Activated naive CD8-positive, alpha-beta T cell treated with anti-CD3 and anti-CD28 coated beads for 36 hours (primary cell): Measurements from ENCODE around the gene ATP6V1G1. TPM values are rescaled to one million over a fixed set of nuclear protein-coding genes. Genes with fewer than 3 reads are reported as not detected.

Source experiments
- DNase-seq: peaks from one replicate; pipeline ENCODE4 v3.0.0; 2021
- H3K27ac Mint-ChIP-seq: one replicate; pipeline ENCODE4 v1.8.0; 2022; ENCODE audit warnings: mild to moderate bottlenecking, moderate library complexity, mixed read lengths
- H3K27me3 Mint-ChIP-seq: one replicate; pipeline ENCODE4 v1.8.0; 2022; ENCODE audit warnings: mild to moderate bottlenecking, mixed read lengths
- H3K36me3 Mint-ChIP-seq: one replicate; pipeline ENCODE4 v1.8.0; 2021; ENCODE audit warnings: mild to moderate bottlenecking, mixed read lengths
- H3K4me1 Mint-ChIP-seq: one replicate; pipeline ENCODE4 v1.8.0; 2021; ENCODE audit warnings: mixed read lengths
- H3K4me3 Mint-ChIP-seq: one replicate; pipeline ENCODE4 v1.8.0; 2022; ENCODE audit warnings: mild to moderate bottlenecking, moderate library complexity, mixed read lengths
- H3K9me3 Mint-ChIP-seq: one replicate; pipeline ENCODE4 v1.8.0; 2022; ENCODE audit warnings: mixed read lengths
- total RNA-seq, 2 experiments: library from RNA; stranded (reverse); gene quantifications; one replicate each; pipeline ENCODE4 v1.2.3, GENCODE V29; 2021

The ATP6V1G1 gene
- total RNA-seq, 2 experiments from 2014 or later: 41.7 to 41.9 TPM

DNA sequence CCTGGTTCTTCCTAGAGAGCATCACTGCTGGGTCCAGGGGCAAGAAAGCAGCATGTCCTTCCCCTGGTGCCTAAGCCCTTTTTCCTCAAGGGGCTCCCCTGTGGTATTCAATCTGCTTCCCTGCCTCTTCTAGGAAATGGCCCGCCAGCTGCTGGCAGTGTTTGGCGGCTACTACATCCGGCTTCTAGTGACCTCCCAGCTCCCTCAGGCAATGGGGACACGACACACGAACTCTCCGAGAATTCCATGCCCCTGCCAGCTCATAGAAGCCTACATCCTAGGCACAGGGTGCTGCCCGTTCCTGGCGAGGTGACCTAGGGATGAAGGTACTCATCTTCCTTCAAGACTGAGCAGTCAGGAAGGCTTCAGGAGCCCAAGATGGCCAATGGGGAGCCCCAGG, 55.4 kb downstream of the ATP6V1G1 start:
- Mint-ChIP-seq H3K9me3 (peaks cover 3% of the 10 kb centered on the region), H3K4me3 (no peak overlapping the region), H3K36me3 (peaks cover 36% of the 10 kb centered on the region), H3K27me3 (no peaks in the 10 kb centered on the region), H3K4me1 (peaks cover 3% of the 10 kb centered on the region), H3K27ac (no peak overlapping the region)
- no peak for DNase-seq

DNA sequence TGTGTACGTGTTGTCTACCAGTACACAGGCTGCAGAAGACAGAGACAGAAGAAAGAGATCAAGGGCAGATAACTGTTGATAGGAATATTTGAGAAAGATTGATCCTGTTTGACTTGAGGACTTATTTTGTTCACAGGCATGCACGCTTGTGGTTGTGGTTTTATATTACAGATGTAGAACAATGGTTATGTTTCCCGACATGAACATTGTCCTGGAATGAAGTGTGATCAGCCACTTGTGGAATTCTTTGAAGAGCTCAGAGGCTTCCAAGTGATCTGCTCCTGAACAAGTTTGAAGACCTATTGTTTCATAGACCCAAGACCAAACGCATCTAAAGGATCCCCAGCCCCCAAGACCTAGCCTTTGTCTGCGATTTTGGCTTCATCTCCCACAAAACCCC, 56.3 kb downstream of the ATP6V1G1 start:
- H3K27me3 Mint-ChIP-seq: no peaks in the 10 kb centered on the region
- H3K4me3 Mint-ChIP-seq: no peak overlapping the region
- DNase-seq: no peak
- peaks cover 5% of the 10 kb centered on the region for H3K9me3 Mint-ChIP-seq
- H3K27ac Mint-ChIP-seq: no peak overlapping the region
- peaks cover 3% of the 10 kb centered on the region for H3K4me1 Mint-ChIP-seq
- H3K36me3 Mint-ChIP-seq: peaks cover 44% of the 10 kb centered on the region

Other genes starting within 250 kb of the ATP6V1G1 start
- 100 to 1,000 TPM; 129 to 130 TPM for gene AKNA, start 199.8 kb upstream of the ATP6V1G1 start, total RNA-seq
- gene WHRN, start 82.3 kb upstream of the ATP6V1G1 start, total RNA-seq: 1 to 10 TPM; 4.6 to 5.8 TPM
- 10 to 100 TPM; 28.8 to 29.8 TPM for gene TMEM268, start 23.5 kb downstream of the ATP6V1G1 start, total RNA-seq
- not detected for gene TEX53, start 70.0 kb downstream of the ATP6V1G1 start, total RNA-seq
- under 1 TPM; 0.70 to 0.80 TPM for gene TEX48, start 94.4 kb downstream of the ATP6V1G1 start, total RNA-seq
- 1 to 10 TPM; 2.3 to 2.4 TPM for gene TNFSF15, start 218.3 kb downstream of the ATP6V1G1 start, total RNA-seq